ENCODE results near the gene GRAMD2A. TPM values are rescaled to one million over a fixed set of nuclear protein-coding genes. Genes with fewer than 3 reads are reported as not detected.

The GRAMD2A gene
- polyA plus RNA-seq, 2 donors: 1.1 to 1.6 TPM

DNA sequence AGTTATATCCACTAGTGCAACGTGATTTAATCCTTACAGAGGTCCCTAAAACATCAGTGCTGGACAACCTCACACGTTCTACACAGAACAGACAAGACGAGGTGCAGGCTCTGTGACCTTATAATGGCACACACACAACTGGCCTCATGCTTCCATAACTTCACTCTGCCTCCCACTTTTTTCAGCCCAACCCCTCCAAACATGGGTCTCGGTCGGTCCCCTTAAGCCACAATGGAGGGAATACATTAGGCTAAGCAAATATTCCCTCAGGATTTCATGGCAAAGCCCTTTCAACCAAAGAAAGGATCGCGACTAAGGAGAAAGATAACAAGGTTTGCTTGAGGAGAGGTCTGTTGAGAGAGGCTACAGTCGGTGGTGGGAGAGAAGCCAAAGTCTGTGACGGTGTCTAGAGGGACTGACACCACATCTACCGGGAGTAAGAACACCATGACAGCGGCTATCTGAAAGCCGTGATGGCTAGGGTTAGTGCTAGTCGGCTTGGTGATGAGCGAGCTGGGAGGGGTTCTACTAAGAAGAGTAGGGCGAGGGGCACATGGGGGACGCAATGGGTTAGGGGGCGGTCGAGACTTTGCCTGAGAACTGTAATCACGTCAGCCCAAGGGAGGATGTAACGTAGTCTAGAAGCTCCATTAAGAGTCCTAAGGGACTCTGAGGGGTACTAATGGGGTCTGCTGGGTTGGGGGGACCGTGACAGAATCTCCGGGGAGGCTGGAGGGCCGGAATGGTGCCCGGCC lies 80.7 kb downstream of the GRAMD2A start:
- 2% methylated on average over 24 of the region's 24 CpGs for whole genome bisulfite sequencing, 2 donors
- H3K9me3 ChIP-seq (ENCODE audit: control insufficient read depth in 2 of 2, insufficient read depth in 1 of 2, low read depth in 1 of 2, low read length in 1 of 2): no peaks in the 10 kb centered on the region

DNA sequence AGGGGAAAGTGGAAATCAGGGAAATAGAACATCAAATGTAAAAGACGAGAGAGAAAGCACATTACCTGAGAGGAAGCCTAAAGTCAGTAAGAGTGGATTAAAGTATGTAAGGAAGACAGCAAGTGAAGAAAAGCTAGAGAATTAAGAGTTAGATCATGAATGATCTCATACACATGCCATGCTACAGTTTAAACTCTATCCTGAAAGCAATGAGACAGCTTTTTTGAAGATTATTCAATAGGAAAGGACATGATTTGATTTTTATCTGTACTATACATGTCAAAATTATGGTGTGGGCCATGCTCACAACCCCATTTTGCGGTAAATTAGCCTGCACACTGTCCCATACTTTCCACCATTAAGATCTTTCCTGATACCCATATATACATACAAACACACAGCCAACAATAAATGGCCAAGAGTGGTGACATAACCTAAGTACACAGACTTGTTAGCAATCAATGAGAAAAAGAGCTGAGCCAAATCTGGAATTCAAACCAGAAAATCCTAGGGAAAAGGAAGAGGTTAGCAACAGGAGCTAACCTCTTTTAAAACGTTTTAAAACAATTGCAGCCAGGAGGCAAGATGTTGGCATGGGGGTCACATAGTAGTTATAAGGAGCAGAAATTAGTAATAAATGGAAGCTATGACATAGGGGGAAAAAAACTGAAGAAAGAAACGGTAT lies 84.1 kb downstream of the GRAMD2A start:
- 73 to 76% methylated on average over 4 of the region's 4 CpGs for WGBS, 2 donors
- H3K36me3 ChIP-seq (ENCODE audit: control insufficient read depth in 2 of 2, insufficient read depth in 2 of 2, low read length in 1 of 2): no peaks in the 10 kb centered on the region
- no peak overlapping the region for H3K27ac ChIP-seq (ENCODE audit: low read depth in 2 of 2, low read length in 1 of 2)
- H3K27me3 ChIP-seq (ENCODE audit: control insufficient read depth in 1 of 2, insufficient read depth in 2 of 2, low read length in 2 of 2): no peaks in the 10 kb centered on the region
- no peaks in the 10 kb centered on the region for H3K9me3 ChIP-seq (ENCODE audit: control insufficient read depth in 2 of 2, insufficient read depth in 1 of 2, low read depth in 1 of 2, low read length in 1 of 2)
- no peak overlapping the region for H3K4me3 ChIP-seq (ENCODE audit: low read depth in 1 of 2, low read length in 2 of 2)
- no peaks in the 10 kb centered on the region for H3K4me1 ChIP-seq (ENCODE audit: control insufficient read depth in 2 of 2, insufficient read depth in 2 of 2, low read length in 1 of 2)

More for the DNA sequence above, 80.7 kb downstream of the GRAMD2A start:
- Histone ChIP-seq H3K4me1 (ENCODE audit: control insufficient read depth in 2 of 2, insufficient read depth in 2 of 2, low read length in 1 of 2) (no peaks in the 10 kb centered on the region), H3K4me3 (ENCODE audit: low read depth in 1 of 2, low read length in 2 of 2) (peak overlapping the region; percentile 65 to 99), H3K36me3 (ENCODE audit: control insufficient read depth in 2 of 2, insufficient read depth in 2 of 2, low read length in 1 of 2) (no peaks in the 10 kb centered on the region), H3K27me3 (ENCODE audit: control insufficient read depth in 1 of 2, insufficient read depth in 2 of 2, low read length in 2 of 2) (no peaks in the 10 kb centered on the region), H3K27ac (ENCODE audit: low read depth in 2 of 2, low read length in 1 of 2) (peak overlapping the region; percentile 93 to 96)

DNA sequence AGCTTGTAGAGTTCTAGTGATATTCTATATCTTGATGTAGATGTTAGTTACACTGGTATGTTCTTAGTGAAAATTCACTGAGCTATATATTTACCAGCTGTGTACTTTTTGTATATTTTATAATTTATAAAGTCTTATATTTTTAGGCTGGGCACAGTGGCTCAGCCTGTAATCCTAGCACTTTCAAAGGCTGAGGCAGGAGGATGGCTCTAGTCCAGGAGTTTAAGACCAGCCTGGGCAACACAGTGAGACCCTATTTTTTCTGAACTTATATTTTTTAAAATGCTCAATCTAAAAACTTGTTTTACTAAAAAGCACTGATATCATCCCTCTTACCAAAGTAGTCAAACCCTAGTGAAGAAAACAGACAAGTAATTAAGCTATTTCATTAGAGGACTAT lies 84.8 kb downstream of the GRAMD2A start:
- Histone ChIP-seq H3K4me1 (ENCODE audit: control insufficient read depth in 2 of 2, insufficient read depth in 2 of 2, low read length in 1 of 2) (no peaks in the 10 kb centered on the region), H3K27me3 (ENCODE audit: control insufficient read depth in 1 of 2, insufficient read depth in 2 of 2, low read length in 2 of 2) (no peaks in the 10 kb centered on the region), H3K27ac (ENCODE audit: low read depth in 2 of 2, low read length in 1 of 2) (no peak overlapping the region)

DNA sequence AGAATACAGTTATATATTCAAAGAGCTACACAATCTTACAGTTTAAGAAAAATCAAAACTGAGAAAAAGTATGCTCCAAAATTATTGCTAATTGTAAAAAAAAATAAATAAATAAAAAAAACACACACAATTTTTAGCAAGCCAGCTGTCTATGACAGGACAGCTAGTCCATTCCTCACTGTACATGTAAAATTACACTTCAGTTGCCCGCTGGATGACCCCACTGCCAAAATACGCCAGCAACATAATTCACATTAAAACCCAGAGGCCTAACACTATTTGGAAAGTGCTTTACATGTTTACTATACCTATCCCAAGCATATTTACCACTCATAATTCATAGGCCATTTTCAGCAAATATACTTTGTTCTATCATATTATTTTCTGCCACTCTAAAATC lies 85.5 kb downstream of the GRAMD2A start:
- no peaks in the 10 kb centered on the region for H3K4me1 ChIP-seq (ENCODE audit: control insufficient read depth in 2 of 2, insufficient read depth in 2 of 2, low read length in 1 of 2)
- 69 to 73% methylated on average over 2 of the region's 2 CpGs for WGBS, 2 donors
- H3K9me3 ChIP-seq (ENCODE audit: control insufficient read depth in 2 of 2, insufficient read depth in 1 of 2, low read depth in 1 of 2, low read length in 1 of 2): no peaks in the 10 kb centered on the region

More for the DNA sequence above, 84.8 kb downstream of the GRAMD2A start:
- H3K4me3 ChIP-seq (ENCODE audit: low read depth in 1 of 2, low read length in 2 of 2): no peak overlapping the region
- no peaks in the 10 kb centered on the region for H3K36me3 ChIP-seq (ENCODE audit: control insufficient read depth in 2 of 2, insufficient read depth in 2 of 2, low read length in 1 of 2)
- no peaks in the 10 kb centered on the region for H3K9me3 ChIP-seq (ENCODE audit: control insufficient read depth in 2 of 2, insufficient read depth in 1 of 2, low read depth in 1 of 2, low read length in 1 of 2)

DNA sequence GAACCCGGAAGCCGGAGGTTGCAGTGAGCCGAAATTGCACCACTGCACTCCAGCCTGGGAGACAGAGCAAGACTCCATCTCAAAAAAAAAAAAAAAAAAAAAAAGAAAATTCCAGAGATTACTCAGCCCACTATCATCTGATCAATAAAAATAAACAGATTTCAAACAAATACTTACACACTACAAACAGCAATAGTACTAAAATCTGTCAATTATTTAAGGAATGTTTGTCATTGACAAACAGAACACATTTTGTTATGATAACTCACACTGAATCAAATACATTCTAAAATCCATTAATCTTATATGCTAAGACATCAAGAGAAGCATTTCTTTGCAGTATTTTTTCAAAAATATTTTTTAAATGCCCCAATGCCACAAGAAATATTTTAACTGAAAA lies 87.2 kb downstream of the GRAMD2A start:
- Histone ChIP-seq H3K4me3 (ENCODE audit: low read depth in 1 of 2, low read length in 2 of 2) (no peak overlapping the region), H3K36me3 (ENCODE audit: control insufficient read depth in 2 of 2, insufficient read depth in 2 of 2, low read length in 1 of 2) (no peaks in the 10 kb centered on the region), H3K9me3 (ENCODE audit: control insufficient read depth in 2 of 2, insufficient read depth in 1 of 2, low read depth in 1 of 2, low read length in 1 of 2) (no peaks in the 10 kb centered on the region), H3K27me3 (ENCODE audit: control insufficient read depth in 1 of 2, insufficient read depth in 2 of 2, low read length in 2 of 2) (no peaks in the 10 kb centered on the region), H3K4me1 (ENCODE audit: control insufficient read depth in 2 of 2, insufficient read depth in 2 of 2, low read length in 1 of 2) (no peaks in the 10 kb centered on the region), H3K27ac (ENCODE audit: low read depth in 2 of 2, low read length in 1 of 2) (no peak overlapping the region)
- WGBS, 2 donors: 83 to 96% methylated on average over 3 of the region's 3 CpGs

More for the DNA sequence above, 85.5 kb downstream of the GRAMD2A start:
- Histone ChIP-seq H3K27me3 (ENCODE audit: control insufficient read depth in 1 of 2, insufficient read depth in 2 of 2, low read length in 2 of 2) (no peaks in the 10 kb centered on the region), H3K4me3 (ENCODE audit: low read depth in 1 of 2, low read length in 2 of 2) (no peak overlapping the region), H3K27ac (ENCODE audit: low read depth in 2 of 2, low read length in 1 of 2) (no peak overlapping the region), H3K36me3 (ENCODE audit: control insufficient read depth in 2 of 2, insufficient read depth in 2 of 2, low read length in 1 of 2) (no peaks in the 10 kb centered on the region)

Other genes starting within 250 kb of the GRAMD2A start
- 1 to 10 TPM; 2.6 to 4.3 TPM for gene MYO9A, start 79.6 kb downstream of the GRAMD2A start, polyA plus RNA-seq
- gene SENP8, start 79.4 kb downstream of the GRAMD2A start, polyA plus RNA-seq: 1 to 10 TPM in 1 of 2 donors, under 1 TPM in 1; 0.86 to 1.3 TPM
- gene PKM, start 33.4 kb upstream of the GRAMD2A start, polyA plus RNA-seq: 100 to 1,000 TPM; 235 to 528 TPM
- gene PARP6, start 74.8 kb upstream of the GRAMD2A start, polyA plus RNA-seq: 10 to 100 TPM; 28.4 to 52.3 TPM
- 1 to 10 TPM; 1.0 to 1.4 TPM for gene CELF6, start 122.4 kb upstream of the GRAMD2A start, polyA plus RNA-seq
- gene HEXA, start 178.2 kb upstream of the GRAMD2A start, polyA plus RNA-seq: 10 to 100 TPM; 22.8 to 24.2 TPM
- gene TMEM202, start 200.5 kb upstream of the GRAMD2A start, polyA plus RNA-seq: not detected